ENCODE measurements around the gene LEMD2.

LEMD2 gene

GRCh38 chr6:33738153-33738552 lies 50.8 kb downstream of the LEMD2 start:
- DNase-seq (ENCODE audit: low read depth in 2 of 2), result no peak

GRCh38 chr6:33737267-33738026 lies 51.5 kb downstream of the LEMD2 start:
- no peak for DNase-seq (ENCODE audit: low read depth in 2 of 2)

- DNase-seq (ENCODE audit: low read depth in 2 of 2), result no peak
Observed at GRCh38 chr6:33735216-33735615, 53.7 kb downstream of the LEMD2 start.

- DNase-seq (ENCODE audit: low read depth in 2 of 2), result no peak
Observed at GRCh38 chr6:33733709-33734007, 55.3 kb downstream of the LEMD2 start.

- no peak for DNase-seq (ENCODE audit: low read depth in 2 of 2)
Observed at GRCh38 chr6:33732817-33733708, 55.9 kb downstream of the LEMD2 start.

GRCh38 chr6:33732385-33732784 lies 56.5 kb downstream of the LEMD2 start:
- no peak for DNase-seq (ENCODE audit: low read depth in 2 of 2)

GRCh38 chr6:33731751-33732282 lies 57.1 kb downstream of the LEMD2 start:
- DNase-seq (ENCODE audit: low read depth in 2 of 2), result no peak

- DNase-seq (ENCODE audit: low read depth in 2 of 2), result no peak
Observed at GRCh38 chr6:33731035-33731434, 57.9 kb downstream of the LEMD2 start.

GRCh38 chr6:33730611-33731010 lies 58.3 kb downstream of the LEMD2 start:
- no peak for DNase-seq (ENCODE audit: low read depth in 2 of 2)

- DNase-seq (ENCODE audit: low read depth in 2 of 2), result no peak
Observed at GRCh38 chr6:33729059-33729458, 59.9 kb downstream of the LEMD2 start.

GRCh38 chr6:33728438-33728837 lies 60.5 kb downstream of the LEMD2 start:
- DNase-seq (ENCODE audit: low read depth in 2 of 2), result no peak

GRCh38 chr6:33727932-33728331 lies 61.0 kb downstream of the LEMD2 start:
- DNase-seq (ENCODE audit: low read depth in 2 of 2), result no peak

GRCh38 chr6:33727126-33727525 lies 61.8 kb downstream of the LEMD2 start:
- DNase-seq (ENCODE audit: low read depth in 2 of 2), result no peak

GRCh38 chr6:33726696-33727095 lies 62.2 kb downstream of the LEMD2 start:
- no peak for DNase-seq (ENCODE audit: low read depth in 2 of 2)

GRCh38 chr6:33725891-33726673 lies 62.8 kb downstream of the LEMD2 start:
- no peak for DNase-seq (ENCODE audit: low read depth in 2 of 2)

- DNase-seq (ENCODE audit: low read depth in 2 of 2), result no peak
Observed at GRCh38 chr6:33725222-33725621, 63.7 kb downstream of the LEMD2 start.

GRCh38 chr6:33724102-33725023 lies 64.6 kb downstream of the LEMD2 start:
- no peak for DNase-seq (ENCODE audit: low read depth in 2 of 2)

GRCh38 chr6:33723371-33724085 lies 65.4 kb downstream of the LEMD2 start:
- no peak for DNase-seq (ENCODE audit: low read depth in 2 of 2)

GRCh38 chr6:33722103-33722623 lies 66.8 kb downstream of the LEMD2 start:
- DNase-seq (ENCODE audit: low read depth in 2 of 2), result no peak

- no peak for DNase-seq (ENCODE audit: low read depth in 2 of 2)
Observed at GRCh38 chr6:33721508-33721907, 67.4 kb downstream of the LEMD2 start.

Data from activated CD4-positive, alpha-beta T cell treated with anti-CD3 and anti-CD28 coated beads for 24 hours (primary cell).